Brain microvascular endothelial cell (primary cell): ENCODE results near the gene IMPA2.

Source experiments
- DNase-seq: peaks from one replicate; pipeline ENCODE4 v3.0.0-alpha.2; 2020
- H3K27ac ChIP-seq: fragments of 250-450 bp; sonication (Bioruptor Pico); 2 replicates; pipeline ENCODE4 v1.5.1; 2020; ENCODE audit warnings: mild to moderate bottlenecking, moderate library complexity
- H3K27me3 ChIP-seq: fragments of 250-450 bp; sonication (Bioruptor Pico); replicated peaks from 2 replicates; pipeline ENCODE4 v1.5.1; 2020; ENCODE audit warnings: mild to moderate bottlenecking
- H3K36me3 ChIP-seq: fragments of 250-450 bp; sonication (Bioruptor Pico); replicated peaks from 2 replicates; pipeline ENCODE4 v1.5.1; 2020; ENCODE audit warnings: mild to moderate bottlenecking
- H3K4me3 ChIP-seq: 2 replicates; pipeline ENCODE4 v1.5.1; 2011; ENCODE audit warnings: low read depth, mild to moderate bottlenecking, control low read depth, low read length, moderate library complexity
- CTCF ChIP-seq: IDR thresholded peaks from 2 replicates; pipeline ENCODE4 v1.5.1; 2011; ENCODE audit warnings: low read depth, mild to moderate bottlenecking, moderate library complexity, low read length, control low read depth, inconsistent platforms; ENCODE audit errors: missing control alignments
- in situ Hi-C: cut with HindIII; loops from 2 replicates; pipeline ENCODE4 v1.10.0; 2017; ENCODE audit warnings: low sequenced_read_pairs, low pct_ligation_motif_present

Gene IMPA2

DNA sequence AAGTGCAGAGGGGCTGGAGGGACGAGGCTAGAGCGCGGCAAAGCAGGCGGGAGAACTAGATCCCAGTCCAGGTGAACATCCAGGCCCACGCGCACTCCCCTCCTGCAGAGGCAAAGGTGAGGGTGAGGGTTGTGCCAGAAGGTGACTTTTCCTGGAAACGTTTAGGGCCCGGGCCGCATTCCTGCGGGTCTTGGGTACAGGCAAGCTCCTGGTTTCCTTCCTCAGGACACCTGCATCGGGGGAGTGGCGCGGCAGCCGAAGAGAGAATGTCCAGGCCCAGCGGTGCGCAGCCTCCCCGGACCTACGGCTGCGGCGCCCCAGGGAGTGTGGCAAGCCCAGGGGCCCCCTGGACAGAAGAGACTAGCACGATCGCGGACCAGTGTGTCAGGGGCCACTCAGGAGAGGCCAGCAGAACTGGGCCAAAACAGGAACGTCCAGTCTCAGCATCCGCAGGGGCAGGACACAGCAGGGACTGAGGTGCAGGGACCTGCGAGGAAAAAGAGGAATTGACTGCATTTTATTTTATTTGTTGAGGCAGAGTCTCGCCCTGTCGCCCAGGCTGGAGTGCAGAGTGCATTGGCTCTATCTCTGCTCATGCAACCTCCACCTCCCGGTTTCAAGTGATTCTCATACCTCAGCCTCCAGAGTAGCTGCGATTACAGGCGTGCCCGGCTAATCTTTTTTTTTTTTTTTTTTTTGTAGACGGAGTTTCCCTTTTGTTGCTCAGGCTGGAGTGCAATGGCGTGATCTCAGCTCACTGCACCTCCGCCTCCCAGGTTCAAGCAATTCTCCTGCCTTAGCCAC, 8.7 kb upstream of the IMPA2 start:
- no peaks in the 10 kb centered on the region for H3K36me3 ChIP-seq
- no peak overlapping the region for H3K27ac ChIP-seq
- no peak overlapping the region for H3K4me3 ChIP-seq
- DNase-seq, result no peak
- in situ Hi-C loops, result no loop called here
- no peak for TF ChIP-seq CTCF
- no peaks in the 10 kb centered on the region for H3K27me3 ChIP-seq

- no peak for TF ChIP-seq CTCF
- Histone ChIP-seq H3K27ac (no peak overlapping the region), H3K27me3 (no peaks in the 10 kb centered on the region), H3K4me3 (no peak overlapping the region), H3K36me3 (no peaks in the 10 kb centered on the region)
- DNase-seq, result no peak
- in situ Hi-C loops, result no loop called here
These were observed 6.5 kb upstream of the IMPA2 start for GRCh38 chr18:11974741-11975325.

DNA sequence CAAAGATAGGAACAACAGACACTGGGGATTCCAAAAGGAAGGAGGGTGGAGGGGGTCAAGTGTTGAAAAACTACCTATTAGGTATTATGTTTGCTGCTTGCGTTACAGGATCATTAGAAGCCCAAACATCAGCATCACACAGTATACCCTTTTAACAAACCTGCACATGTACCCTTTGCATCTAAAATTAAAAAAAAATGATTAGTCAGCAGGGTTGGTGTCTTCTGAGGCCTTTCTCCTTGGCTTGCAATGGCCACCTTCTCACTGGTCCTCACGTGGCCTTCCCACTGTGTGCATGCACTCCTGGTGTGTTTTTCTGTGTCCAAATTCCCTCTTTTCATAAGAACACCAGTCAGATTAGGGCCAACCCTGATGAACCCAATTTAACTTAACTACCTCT, 5.6 kb upstream of the IMPA2 start:
- Histone ChIP-seq H3K4me3 (no peak overlapping the region), H3K27me3 (no peaks in the 10 kb centered on the region), H3K27ac (no peak overlapping the region), H3K36me3 (no peaks in the 10 kb centered on the region)
- no peak for TF ChIP-seq CTCF
- no peak for DNase-seq
- in situ Hi-C loops, result no loop called here

GRCh38 chr18:11976315-11977152, 4.8 kb upstream of the IMPA2 start:
- Histone ChIP-seq H3K36me3 (no peaks in the 10 kb centered on the region), H3K4me3 (no peak overlapping the region), H3K27me3 (no peaks in the 10 kb centered on the region), H3K27ac (peak overlapping the region; percentile 16)
- no peak for TF ChIP-seq CTCF
- in situ Hi-C loops, result no loop called here
- DNase-seq, result peak; percentile 37

- Histone ChIP-seq H3K27me3 (no peaks in the 10 kb centered on the region), H3K27ac (no peak overlapping the region), H3K4me3 (no peak overlapping the region), H3K36me3 (no peaks in the 10 kb centered on the region)
- no peak for TF ChIP-seq CTCF
- DNase-seq, result no peak
- in situ Hi-C loops, result no loop called here
These were observed 4.2 kb upstream of the IMPA2 start for GRCh38 chr18:11977153-11977466.
